Measurements from ENCODE around the gene FMR1NB. TPM values are rescaled to one million over a fixed set of nuclear protein-coding genes. Genes with fewer than 3 reads are reported as not detected.
A peak's percentile ranks its signal among the peaks of the same experiment; 100 is the strongest.

Gene FMR1NB
- total RNA-seq (2014; rRNA removed; shearing (Covaris generic); ENCODE audit: low replicate concordance), result not detected in 2 replicates

DNA sequence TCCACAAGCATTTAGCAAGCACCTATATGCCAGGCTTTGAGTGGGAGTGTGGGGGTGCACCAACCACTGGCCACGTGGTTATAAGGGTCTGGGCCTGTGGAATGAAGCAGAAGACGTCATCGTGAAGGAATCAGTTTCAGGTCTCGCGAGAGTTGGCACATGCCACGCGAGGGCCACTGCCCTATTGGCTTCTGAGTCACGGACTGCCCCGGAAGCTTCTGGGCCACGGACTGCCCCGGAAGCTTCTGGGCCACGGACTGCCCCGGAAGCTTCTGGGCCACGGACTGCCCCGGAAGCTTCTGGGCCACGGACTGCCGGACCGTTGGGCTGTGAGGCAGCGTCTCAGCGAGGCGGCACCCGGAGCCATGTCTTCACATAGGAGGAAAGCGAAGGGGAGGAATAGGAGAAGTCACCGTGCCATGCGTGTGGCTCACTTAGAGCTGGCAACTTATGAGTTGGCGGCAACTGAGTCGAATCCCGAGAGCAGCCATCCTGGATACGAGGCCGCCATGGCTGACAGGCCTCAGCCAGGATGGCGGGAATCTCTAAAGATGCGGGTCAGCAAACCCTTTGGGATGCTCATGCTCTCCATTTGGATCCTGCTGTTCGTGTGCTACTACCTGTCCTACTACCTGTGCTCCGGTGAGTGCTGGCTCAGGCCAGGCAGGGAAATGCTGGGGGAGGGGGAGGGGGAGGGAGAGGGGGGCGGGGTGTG lies at the start of gene FMR1NB:
FMR1NB (plus strand) TSS at position 300 of the 715 bp plus-strand sequence; CDS start at position 366, 66 bp downstream.
- in situ Hi-C loops (cut with HindIII; ENCODE audit: low pct_unique_long_range_greater_than_20kb, low sequenced_read_pairs), result no loop called here
- no peak for DNase-seq (ENCODE audit: low read depth)

- no peak for DNase-seq (ENCODE audit: low read depth)
Measured at GRCh38 chrX:147933815-147934214, 47.3 kb upstream of the FMR1NB start.

GRCh38 chrX:147935156-147935758 lies 45.9 kb upstream of the FMR1NB start:
- in situ Hi-C loops (cut with HindIII; ENCODE audit: low pct_unique_long_range_greater_than_20kb, low sequenced_read_pairs), result no loop called here
- no peak for DNase-seq (ENCODE audit: low read depth)

More at GRCh38 chrX:147933815-147934214, 47.3 kb upstream of the FMR1NB start:
- in situ Hi-C loops (cut with HindIII; ENCODE audit: low pct_unique_long_range_greater_than_20kb, low sequenced_read_pairs), result no loop called here

DNA sequence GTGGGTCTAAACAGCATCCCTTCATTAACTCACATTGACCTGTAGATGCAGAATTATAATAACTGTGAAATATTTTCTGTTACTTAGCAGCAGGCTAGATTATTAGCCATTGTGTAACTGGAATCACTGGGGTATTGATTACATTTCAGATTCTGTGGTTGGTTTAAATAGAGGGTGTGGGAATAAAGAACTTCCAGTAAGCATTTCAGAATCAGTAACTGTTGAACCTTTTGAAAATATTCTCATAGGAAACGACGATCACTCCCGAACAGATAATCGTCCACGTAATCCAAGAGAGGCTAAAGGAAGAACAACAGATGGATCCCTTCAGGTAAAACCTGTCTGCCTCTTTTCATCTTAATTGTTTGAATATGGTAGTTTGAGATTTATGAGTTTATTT lies 35.9 kb upstream of the FMR1NB start:
- no peak for DNase-seq (ENCODE audit: low read depth)
- in situ Hi-C loops (cut with HindIII; ENCODE audit: low pct_unique_long_range_greater_than_20kb, low sequenced_read_pairs), result no loop called here

DNA sequence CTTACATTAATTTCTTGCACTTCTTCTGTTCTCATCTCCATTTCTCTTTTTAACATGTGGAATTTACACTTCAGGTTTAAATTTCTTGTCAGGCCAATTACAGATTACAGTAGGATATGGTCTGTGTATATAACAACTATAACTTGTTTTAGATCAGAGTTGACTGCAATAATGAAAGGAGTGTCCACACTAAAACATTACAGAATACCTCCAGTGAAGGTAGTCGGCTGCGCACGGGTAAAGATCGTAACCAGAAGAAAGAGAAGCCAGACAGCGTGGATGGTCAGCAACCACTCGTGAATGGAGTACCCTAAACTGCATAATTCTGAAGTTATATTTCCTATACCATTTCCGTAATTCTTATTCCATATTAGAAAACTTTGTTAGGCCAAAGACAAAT lies 32.6 kb upstream of the FMR1NB start:
- DNase-seq (ENCODE audit: low read depth), result no peak
- in situ Hi-C loops (cut with HindIII; ENCODE audit: low pct_unique_long_range_greater_than_20kb, low sequenced_read_pairs), result no loop called here

GRCh38 chrX:147950352-147950751 lies 30.8 kb upstream of the FMR1NB start:
- in situ Hi-C loops (cut with HindIII; ENCODE audit: low pct_unique_long_range_greater_than_20kb, low sequenced_read_pairs), result no loop called here
- DNase-seq (ENCODE audit: low read depth), result no peak

DNA sequence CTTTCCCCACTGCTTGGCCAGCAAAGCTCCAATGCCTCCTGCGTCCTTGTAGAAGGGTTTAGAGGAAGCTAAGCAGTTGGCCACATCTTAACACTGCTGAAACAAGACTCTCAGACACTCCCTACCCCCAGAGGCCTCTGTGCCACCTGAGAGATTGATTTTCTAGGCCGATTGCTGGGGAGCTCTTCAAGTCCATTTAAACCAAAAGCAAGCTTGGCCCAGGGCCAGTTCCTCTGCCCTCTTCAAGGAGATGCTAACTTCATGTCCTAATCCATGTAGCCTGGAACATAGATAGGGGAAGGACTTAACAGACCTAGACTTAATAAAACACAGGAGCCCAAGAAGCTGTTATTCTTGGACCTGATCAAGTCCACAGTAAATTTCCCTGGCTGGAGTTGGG lies 27.2 kb upstream of the FMR1NB start:
- in situ Hi-C loops (cut with HindIII; ENCODE audit: low pct_unique_long_range_greater_than_20kb, low sequenced_read_pairs), result no loop called here
- DNase-seq (ENCODE audit: low read depth), result no peak

DNA sequence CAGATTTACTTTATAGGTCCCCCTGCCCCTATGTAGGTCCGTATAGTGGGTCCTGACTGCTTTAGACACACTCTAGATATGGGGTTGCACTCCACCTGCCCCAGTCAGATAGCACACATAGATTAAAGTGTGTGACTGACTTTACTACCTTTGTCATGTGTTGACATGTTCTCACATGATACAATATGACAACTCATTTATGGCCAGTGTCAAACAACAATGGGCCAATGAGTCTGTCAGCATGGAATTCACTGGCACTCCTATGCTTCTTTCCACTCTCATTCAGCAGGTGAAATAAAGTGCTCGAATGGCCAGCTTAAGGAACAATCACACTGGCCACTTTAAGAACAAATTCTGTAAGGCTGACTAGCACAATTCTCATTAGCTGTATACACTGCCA lies 23.8 kb upstream of the FMR1NB start:
- DNase-seq (ENCODE audit: low read depth), result no peak
- in situ Hi-C loops (cut with HindIII; ENCODE audit: low pct_unique_long_range_greater_than_20kb, low sequenced_read_pairs), result no loop called here

- in situ Hi-C loops (cut with HindIII; ENCODE audit: low pct_unique_long_range_greater_than_20kb, low sequenced_read_pairs), result no loop called here
- no peak for DNase-seq (ENCODE audit: low read depth)
Measured at GRCh38 chrX:147958291-147958690, 22.8 kb upstream of the FMR1NB start.

DNA sequence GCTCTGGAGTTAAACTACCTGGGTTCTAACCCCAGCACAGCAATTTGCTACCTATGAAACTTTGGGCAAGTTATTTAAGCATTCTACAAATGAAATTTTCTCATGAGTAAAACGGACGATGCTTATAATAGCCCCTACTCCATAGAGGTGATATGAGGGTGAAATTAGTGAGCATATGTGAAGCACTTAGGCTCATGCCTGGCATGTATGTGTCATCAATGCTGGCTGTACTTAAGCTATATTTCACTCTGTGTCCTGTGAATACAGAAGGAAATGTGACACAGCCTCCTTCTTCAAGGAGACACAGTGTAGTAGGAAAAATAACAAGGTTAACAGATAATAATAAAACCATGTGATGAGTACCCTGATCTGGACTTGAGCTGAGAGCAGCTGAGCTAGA lies 20.4 kb upstream of the FMR1NB start:
- DNase-seq (ENCODE audit: low read depth), result no peak
- in situ Hi-C loops (cut with HindIII; ENCODE audit: low pct_unique_long_range_greater_than_20kb, low sequenced_read_pairs), result no loop called here

DNA sequence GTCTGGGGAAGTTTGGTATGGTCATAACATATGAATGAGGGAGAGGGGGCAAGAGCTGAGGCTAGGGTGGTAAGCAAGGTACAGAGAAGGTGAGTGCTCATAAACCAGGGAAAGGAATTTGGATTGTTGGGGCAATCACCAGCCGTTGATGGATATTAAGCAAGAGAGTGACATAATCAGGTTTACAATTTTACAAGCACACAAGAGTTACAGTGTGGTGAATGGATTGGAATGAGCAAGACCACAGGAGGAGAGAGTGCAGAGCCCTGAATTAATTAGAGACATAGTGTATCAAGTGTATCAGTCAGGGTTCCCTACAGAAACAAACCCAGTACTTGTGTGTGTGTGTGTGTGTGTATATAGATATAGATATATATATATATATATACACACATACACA lies 18.7 kb upstream of the FMR1NB start:
- in situ Hi-C loops (cut with HindIII; ENCODE audit: low pct_unique_long_range_greater_than_20kb, low sequenced_read_pairs), result no loop called here
- DNase-seq (ENCODE audit: low read depth), result no peak

DNA sequence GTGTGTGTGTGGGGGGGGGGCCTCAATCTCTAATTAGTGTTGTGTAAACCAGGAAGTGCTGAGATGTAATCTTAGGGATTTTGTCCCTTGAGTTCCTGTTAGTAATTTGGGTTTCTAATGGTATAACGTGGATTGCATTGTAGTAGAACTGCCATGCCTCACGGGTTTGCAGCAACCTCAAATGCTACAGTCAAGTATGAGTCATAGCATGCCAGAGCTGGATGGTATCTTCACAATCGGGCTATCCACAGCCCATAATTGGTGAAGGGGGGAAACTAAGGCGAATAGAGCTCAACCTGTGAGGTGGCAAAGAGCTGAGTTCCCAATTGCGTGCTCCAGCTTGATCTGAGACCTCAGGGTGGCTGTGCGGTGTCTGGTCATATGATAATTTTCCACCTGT lies 2.2 kb upstream of the FMR1NB start:
- DNase-seq (ENCODE audit: low read depth), result peak; percentile 23
- in situ Hi-C loops (cut with HindIII; ENCODE audit: low pct_unique_long_range_greater_than_20kb, low sequenced_read_pairs), result no loop called here

DNA sequence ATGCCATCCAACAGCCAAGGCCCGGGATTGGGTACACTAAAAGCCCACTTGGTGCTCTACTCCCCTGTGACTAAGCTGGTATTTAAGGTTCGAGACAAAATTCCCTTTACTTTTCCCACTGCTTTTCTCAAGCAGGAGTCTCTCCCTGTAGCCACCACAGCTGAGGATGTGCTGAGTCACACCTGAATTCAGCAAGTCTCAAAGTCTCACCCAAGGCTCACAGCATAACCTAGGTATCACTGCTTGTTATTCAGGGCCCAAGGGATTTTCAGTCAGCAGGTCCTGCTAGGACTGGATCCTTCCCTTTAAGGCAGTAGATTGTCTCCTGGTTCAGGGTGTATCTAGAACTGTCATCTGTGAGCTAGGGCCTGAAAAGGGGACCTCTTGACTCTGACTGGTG lies 39.2 kb downstream of the FMR1NB start:
- DNase-seq (ENCODE audit: low read depth), result no peak
- in situ Hi-C loops (cut with HindIII; ENCODE audit: low pct_unique_long_range_greater_than_20kb, low sequenced_read_pairs), result no loop called here

DNA sequence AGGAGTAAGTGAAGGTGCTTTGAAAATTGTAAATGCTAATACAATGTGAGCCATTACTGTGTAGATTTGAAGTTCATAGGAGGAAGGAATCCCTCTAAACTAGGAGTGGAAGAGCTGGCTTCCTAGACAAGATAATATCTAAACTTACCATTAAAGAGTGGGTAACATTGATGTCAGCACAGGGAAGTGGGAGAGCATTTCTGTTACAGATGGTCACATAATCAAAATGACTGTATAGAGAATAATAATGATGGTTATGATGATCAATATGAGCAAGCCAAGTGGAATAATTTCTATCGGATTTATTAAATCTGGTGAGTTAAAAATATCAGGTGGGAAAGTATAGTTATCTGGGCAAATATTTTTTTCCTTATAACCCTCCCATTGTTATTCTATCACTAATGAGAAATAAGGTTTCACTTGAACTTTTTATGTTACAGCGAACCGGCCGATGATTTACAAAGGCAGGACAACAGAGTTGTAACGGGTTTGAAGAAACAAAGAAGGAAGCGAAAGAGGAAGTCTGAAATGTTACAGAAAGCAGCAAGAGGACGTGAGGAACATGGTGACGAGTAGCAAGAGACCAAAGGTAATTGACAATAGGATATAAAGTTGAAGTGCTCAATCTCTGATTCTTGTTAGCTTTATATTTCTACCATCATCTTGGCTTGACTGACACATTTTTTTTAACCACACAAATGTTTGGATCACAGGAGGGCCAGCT lies 43.5 kb downstream of the FMR1NB start:
- in situ Hi-C loops (cut with HindIII; ENCODE audit: low pct_unique_long_range_greater_than_20kb, low sequenced_read_pairs), result no loop called here

GRCh38 chrX:148035380-148035779 lies 54.2 kb downstream of the FMR1NB start:
- in situ Hi-C loops (cut with HindIII; ENCODE audit: low pct_unique_long_range_greater_than_20kb, low sequenced_read_pairs), result no loop called here

More for the DNA sequence above, 43.5 kb downstream of the FMR1NB start:
- no peak for DNase-seq (ENCODE audit: low read depth)

DNA sequence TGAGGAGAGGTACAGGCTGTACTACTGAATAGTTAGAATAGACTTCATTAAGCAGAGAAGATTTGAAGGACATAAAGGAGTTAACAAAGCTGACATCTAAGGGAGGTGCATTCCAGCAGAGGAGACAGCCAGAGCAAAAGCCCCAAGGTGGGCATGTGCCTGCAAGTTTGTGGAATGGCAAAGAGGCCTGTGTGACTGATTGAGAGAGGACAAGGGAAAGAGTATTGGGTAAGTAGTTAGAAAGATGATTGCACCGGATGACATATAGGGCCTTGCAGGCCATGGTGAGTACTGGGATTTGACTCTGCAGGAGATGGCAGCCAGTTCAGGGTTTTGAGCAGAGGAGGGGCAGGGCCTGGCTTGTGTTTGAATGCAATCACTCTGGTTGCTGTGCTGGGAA lies 55.9 kb downstream of the FMR1NB start:
- in situ Hi-C loops (cut with HindIII; ENCODE audit: low pct_unique_long_range_greater_than_20kb, low sequenced_read_pairs), result no loop called here

More at GRCh38 chrX:148035380-148035779, 54.2 kb downstream of the FMR1NB start:
- no peak for DNase-seq (ENCODE audit: low read depth)

DNA sequence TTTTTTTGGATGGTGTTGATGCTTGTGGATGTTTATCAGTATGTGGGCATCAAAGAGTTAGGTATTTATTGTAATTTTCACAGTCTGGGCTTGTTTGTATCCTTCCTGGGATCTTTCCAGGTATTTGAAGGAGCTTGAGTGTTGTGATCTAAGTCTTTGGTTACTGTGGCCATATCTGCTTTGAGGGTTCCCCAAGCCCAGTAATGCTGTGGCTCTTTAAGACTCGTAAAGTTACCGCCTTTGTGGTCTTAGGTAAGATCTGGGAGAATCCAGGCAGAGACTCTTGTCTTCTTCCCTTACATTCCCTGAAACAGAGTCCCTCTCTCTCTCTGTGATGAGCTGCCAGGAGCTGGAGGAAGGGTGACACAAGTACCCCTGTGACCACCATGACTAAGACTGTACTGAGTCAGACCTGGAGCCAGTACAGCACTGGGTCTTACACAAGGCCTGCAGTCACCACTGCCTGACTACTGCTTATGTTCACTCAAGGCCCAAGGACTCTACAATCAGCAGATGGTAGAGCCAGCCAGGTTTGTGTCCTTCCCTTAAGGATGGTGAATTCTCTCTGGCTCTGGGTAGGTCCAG lies 62.2 kb downstream of the FMR1NB start:
- peak; percentile 0 for DNase-seq (ENCODE audit: low read depth)
- in situ Hi-C loops (cut with HindIII; ENCODE audit: low pct_unique_long_range_greater_than_20kb, low sequenced_read_pairs), result no loop called here

More for the DNA sequence above, 55.9 kb downstream of the FMR1NB start:
- DNase-seq (ENCODE audit: low read depth), result no peak

- in situ Hi-C loops (cut with HindIII; ENCODE audit: low pct_unique_long_range_greater_than_20kb, low sequenced_read_pairs), result no loop called here
- no peak for DNase-seq (ENCODE audit: low read depth)
Measured at GRCh38 chrX:148047200-148047599, 66.1 kb downstream of the FMR1NB start.

- in situ Hi-C loops (cut with HindIII; ENCODE audit: low pct_unique_long_range_greater_than_20kb, low sequenced_read_pairs), result no loop called here
- DNase-seq (ENCODE audit: low read depth), result peak; percentile 4
Measured at GRCh38 chrX:148049441-148049840, 68.3 kb downstream of the FMR1NB start.

Data from Caki2 (cell line).